ENCODE data around the gene CARNS1. TPM values are rescaled to one million over a fixed set of nuclear protein-coding genes. Genes with fewer than 3 reads are reported as not detected.

CARNS1 gene
- total and polyA plus RNA-seq, 12 donors = 0.10 to 0.80 (median 0.35) TPM; not detected in 1

DNA sequence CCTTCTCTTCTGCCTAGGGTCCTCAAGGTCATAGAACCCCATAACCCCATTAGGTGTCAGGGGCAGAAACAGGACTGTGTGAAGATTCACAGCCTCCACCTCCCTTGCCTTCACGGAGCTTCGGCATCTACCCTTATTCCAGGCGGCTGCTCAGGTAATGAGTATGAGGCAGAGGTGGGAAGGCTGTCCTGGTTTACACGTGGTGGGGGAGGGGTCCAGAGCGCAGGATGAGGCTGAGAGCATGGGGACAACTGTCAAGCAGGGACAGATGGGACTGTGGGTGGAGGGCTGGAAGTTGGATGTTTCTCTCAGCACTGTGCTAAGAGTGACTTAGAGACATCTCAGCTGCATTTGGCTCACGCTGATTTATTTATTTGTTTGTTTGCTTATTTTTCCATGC is 28.0 kb upstream of the CARNS1 start:
- Histone ChIP-seq H3K27me3 (no peaks in the 10 kb centered on the region), H3K27ac (no peak overlapping the region), H3K4me1 (replicated peaks in 1 of 2) (peaks cover 9 to 12% of the 10 kb centered on the region in 2 donors), H3K9me3 (replicated peaks in 1 of 3) (no peaks in the 10 kb centered on the region), H3K4me3 (no peak overlapping the region), H3K36me3 (replicated peaks in 1 of 2) (no peaks in the 10 kb centered on the region)
- no peak for DNase-seq
- TF ChIP-seq, protein P1, sequence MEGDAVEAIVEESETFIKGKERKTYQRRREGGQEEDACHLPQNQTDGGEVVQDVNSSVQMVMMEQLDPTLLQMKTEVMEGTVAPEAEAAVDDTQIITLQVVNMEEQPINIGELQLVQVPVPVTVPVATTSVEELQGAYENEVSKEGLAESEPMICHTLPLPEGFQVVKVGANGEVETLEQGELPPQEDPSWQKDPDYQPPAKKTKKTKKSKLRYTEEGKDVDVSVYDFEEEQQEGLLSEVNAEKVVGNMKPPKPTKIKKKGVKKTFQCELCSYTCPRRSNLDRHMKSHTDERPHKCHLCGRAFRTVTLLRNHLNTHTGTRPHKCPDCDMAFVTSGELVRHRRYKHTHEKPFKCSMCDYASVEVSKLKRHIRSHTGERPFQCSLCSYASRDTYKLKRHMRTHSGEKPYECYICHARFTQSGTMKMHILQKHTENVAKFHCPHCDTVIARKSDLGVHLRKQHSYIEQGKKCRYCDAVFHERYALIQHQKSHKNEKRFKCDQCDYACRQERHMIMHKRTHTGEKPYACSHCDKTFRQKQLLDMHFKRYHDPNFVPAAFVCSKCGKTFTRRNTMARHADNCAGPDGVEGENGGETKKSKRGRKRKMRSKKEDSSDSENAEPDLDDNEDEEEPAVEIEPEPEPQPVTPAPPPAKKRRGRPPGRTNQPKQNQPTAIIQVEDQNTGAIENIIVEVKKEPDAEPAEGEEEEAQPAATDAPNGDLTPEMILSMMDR (IDR thresholded peaks at IDR 0.05) = no peak
- no peak for TF ChIP-seq POLR2A (IDR thresholded peaks at IDR 0.05)
- intact Hi-C loops (cut with DNase I) = no loop called here
- 56 to 83% (median 59%) methylated on average over 1 to 6 of the region's 6 CpGs for WGBS, 4 donors

DNA sequence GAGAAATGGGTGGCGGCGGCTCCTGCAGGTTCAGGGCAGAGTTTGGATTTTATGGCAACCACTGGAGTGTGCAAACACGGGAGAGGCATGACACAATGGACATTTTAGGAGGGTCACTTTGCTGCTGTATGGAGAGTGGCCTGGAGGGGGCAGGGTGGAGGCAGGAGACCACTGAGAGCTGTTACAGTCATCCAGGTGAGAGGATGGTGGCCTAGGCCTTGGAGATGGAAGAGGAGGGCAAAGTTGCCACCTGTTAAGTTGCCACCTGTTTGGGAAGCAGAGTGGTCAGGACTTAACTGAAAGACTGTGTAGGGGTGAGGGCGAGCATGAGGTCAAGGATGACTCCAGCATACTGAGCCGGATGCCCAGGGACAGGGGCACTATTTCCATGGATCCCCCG is 26.0 kb upstream of the CARNS1 start:
- peaks cover 14 to 17% of the 10 kb centered on the region in 2 donors for H3K4me1 ChIP-seq (replicated peaks in 1 of 2)
- H3K4me3 ChIP-seq = no peak overlapping the region
- H3K27ac ChIP-seq = no peak overlapping the region
- DNase-seq = peak in 2 of 7 donors; percentile 44 to 75
- H3K36me3 ChIP-seq (replicated peaks in 1 of 2) = no peaks in the 10 kb centered on the region
- intact Hi-C loops (cut with DNase I) = no loop called here
- H3K27me3 ChIP-seq = no peaks in the 10 kb centered on the region
- no peak for TF ChIP-seq POLR2A (IDR thresholded peaks at IDR 0.05)
- TF ChIP-seq, protein P1 (IDR thresholded peaks at IDR 0.05) = peak in 5 of 6 experiments; percentile 12 to 47 (median 45)
- H3K9me3 ChIP-seq (replicated peaks in 1 of 3) = no peaks in the 10 kb centered on the region
- WGBS, 4 donors = 54 to 67% (median 63%) methylated on average over 6 of the region's 6 CpGs

DNA sequence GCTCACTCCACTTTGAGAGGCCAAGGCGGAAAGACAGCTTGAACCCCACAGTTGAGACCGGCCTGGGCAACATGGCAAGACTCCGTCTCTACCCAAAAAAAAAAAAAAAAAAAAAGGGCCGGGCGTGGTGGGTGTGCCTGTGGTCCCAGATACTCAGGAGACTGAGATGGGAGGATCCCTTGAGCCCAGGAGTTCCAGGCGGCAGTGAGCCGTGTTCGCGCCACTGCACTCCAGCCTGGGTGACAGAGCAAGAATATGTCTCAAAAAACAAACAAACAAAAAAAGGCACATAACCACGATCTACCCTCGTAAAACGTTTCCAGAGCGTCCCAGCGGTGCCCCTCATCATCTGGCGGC is 24.6 kb upstream of the CARNS1 start:
- Histone ChIP-seq H3K27me3 (no peaks in the 10 kb centered on the region), H3K27ac (peak overlapping the region in 4 of 5 donors; percentile 68 to 92 (median 79)), H3K9me3 (replicated peaks in 1 of 3) (no peaks in the 10 kb centered on the region), H3K4me3 (peak overlapping the region; percentile 0 to 94 (median 70)), H3K36me3 (replicated peaks in 1 of 2) (peaks cover 0 to 3% of the 10 kb centered on the region in 2 donors), H3K4me1 (replicated peaks in 1 of 2) (peaks cover 14 to 17% of the 10 kb centered on the region in 2 donors)
- 12 to 17% (median 13%) methylated on average over 13 to 15 of the region's 15 CpGs for WGBS, 4 donors
- no peak for DNase-seq
- intact Hi-C loops (cut with DNase I) = no loop called here
- TF ChIP-seq POLR2A (IDR thresholded peaks at IDR 0.05) = no peak
- TF ChIP-seq, protein P1 (IDR thresholded peaks at IDR 0.05) = no peak

DNA sequence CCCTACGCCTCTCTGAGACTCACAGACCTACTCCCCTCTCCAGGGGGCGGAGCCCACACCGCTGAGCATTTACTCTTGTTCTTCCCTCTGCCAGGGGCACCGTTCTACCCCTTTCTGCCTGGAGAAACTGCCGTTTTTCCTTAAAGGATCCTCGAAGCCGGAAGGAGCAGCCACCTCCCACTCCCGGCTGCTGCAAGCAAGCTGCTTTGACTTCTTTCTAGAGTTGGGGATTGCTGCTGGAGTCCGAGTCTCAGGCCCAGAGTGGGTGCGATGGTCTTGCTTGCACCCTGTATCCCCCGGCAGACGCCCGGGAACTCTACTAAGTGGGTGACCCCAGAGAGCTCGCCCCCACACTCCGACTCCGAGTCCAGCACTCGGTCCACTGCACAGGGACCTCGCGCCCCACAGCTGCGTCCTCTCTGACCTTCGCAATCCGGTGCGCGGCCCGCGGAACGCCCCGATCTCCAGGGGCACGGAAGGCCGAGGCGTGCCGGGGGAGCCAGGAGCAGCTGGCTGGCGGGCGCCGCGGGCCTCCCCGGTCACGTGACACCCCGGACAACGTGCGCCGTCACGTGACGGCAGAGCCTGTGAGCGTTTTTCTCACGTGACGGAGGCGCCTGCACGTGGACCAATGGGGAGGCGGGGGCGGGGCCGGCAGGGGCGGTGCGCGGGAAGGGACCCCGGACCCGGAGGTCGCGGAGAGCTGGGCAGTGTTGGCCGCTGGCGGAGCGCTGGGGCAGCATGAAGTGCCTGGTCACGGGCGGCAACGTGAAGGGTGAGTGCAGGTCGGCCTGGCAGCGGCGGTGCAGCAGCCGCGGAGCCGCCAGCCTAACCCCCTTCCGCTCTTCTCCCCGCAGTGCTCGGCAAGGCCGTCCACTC is 23.9 kb upstream of the CARNS1 start, which contains the start of gene RAD9A:
Gene RAD9A, plus strand, starts transcription at position 683 of the 879 bp plus-strand sequence. Its CDS starts 59 bp downstream, at position 742.
- peak; percentile 95 to 98 (median 97) for DNase-seq
- peak within 1 kb of the TSS; percentile 58 to 94 (median 74) for H3K4me3 ChIP-seq
- H3K27ac ChIP-seq = peak within 1 kb of the TSS in 4 of 5 donors; percentile 68 to 92 (median 79)
- WGBS, 4 donors = 0% methylated on average over 20 to 75 of the region's 75 CpGs
- no peaks in the 10 kb centered on the region for H3K9me3 ChIP-seq (replicated peaks in 1 of 3)
- peak; percentile 36 to 76 for TF ChIP-seq POLR2A (IDR thresholded peaks at IDR 0.05)
- TF ChIP-seq, protein P1 (IDR thresholded peaks at IDR 0.05) = peak in 1 of 6 experiments; percentile 17
- H3K27me3 ChIP-seq = no peaks in the 10 kb centered on the region
- intact Hi-C loops (cut with DNase I) = no loop called here
- H3K4me1 ChIP-seq (replicated peaks in 1 of 2) = peaks cover 14 to 17% of the 10 kb centered on the region in 2 donors
- peaks cover 0 to 4% of the 10 kb centered on the region in 2 donors for H3K36me3 ChIP-seq (replicated peaks in 1 of 2)
